HG02852 (cell line): ENCODE measurements around the gene PRKAR1B.

Source experiments
- ATAC-seq: cut with Tn5 transposase; IDR thresholded peaks from one replicate; pipeline ENCODE4 v1.9.1; 2021; ENCODE audit warnings: mild to moderate bottlenecking, moderate library complexity; ENCODE audit not compliant: unreplicated experiment

Gene PRKAR1B

GRCh38 chr7:725223-726005 lies 1.7 kb downstream of the PRKAR1B start:
- ATAC-seq: no peak

DNA sequence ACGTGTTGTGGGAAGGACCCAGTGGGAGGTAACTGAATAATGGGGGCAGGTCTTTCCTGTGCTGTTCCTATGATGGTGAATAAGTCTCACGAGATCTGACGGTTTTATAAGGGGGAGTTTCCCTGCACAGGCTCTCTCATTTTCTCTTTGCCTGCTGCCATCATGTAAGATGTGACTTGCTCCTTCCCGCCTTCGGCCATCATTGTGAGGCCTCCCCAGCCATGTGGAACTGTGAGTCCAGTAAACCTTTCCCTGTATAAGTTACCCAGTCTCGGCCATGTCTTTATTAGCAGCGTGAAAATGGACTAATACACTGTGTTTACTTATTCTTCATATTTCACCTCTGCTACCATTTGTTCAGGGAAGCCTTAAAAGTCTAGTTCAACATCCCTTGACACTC lies 2.8 kb downstream of the PRKAR1B start:
- ATAC-seq: no peak

- ATAC-seq: no peak
Measured at GRCh38 chr7:723541-723940, 3.5 kb downstream of the PRKAR1B start.

GRCh38 chr7:721619-722248 lies 5.3 kb downstream of the PRKAR1B start:
- no peak for ATAC-seq

GRCh38 chr7:716636-717035 lies 10.4 kb downstream of the PRKAR1B start:
- no peak for ATAC-seq

- no peak for ATAC-seq
Measured at GRCh38 chr7:716222-716621, 10.9 kb downstream of the PRKAR1B start.

- ATAC-seq: no peak
Measured at GRCh38 chr7:714251-714671, 12.8 kb downstream of the PRKAR1B start.

- no peak for ATAC-seq
Measured at GRCh38 chr7:713488-714230, 13.4 kb downstream of the PRKAR1B start.

DNA sequence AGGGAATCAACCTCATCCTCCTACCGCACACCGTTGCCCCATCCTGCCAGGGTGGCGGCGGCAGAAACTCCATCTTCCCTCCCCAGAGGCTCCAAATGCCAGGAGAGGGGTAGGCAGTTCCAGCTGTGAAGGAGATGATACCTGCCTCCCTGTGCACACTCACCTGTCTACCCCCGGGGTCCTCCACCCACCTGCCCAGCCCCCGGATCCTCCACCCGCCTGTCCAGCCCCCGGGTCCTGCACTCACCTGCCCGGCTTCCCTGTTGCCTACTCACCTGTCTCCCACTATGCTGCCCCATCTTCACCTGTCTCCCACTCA lies 14.0 kb downstream of the PRKAR1B start:
- ATAC-seq: no peak

DNA sequence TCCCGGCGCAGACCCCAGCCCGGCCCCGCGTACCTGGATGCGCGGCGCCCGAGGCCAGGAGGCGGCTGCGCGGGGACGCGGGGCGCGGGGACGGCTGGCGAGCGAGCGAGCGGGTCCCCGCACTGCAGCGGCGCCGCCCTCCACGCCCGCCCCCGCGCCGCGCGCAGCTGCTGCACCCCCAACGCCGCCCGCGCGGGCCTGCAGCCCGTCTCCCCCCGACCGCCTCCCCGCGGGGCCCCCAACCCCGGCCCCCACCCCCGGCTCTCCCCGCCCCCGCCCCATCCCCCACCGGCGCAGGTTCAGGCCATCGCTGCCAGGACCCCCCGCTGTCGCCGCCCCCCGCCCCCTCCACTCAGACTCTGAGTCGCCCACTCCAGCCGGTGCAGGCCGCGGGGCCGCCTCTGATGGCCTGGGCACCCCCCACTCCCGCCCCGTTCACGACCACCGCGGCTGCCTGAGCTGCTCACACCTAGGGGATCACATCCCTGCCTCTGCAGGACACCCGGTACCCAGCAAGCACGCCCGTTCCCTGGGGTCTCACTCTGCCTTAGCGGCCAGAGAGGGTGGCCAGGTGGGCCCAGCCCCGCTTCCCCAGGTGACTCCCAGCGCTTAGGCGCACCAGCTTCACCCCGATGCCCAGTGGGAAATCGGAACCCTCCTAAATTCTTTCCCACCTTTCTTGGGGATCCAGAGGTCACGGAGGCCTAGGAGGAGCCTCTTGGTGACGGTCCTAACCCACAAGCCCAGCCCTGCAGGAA lies 14.5 kb downstream of the PRKAR1B start:
- no peak for ATAC-seq

DNA sequence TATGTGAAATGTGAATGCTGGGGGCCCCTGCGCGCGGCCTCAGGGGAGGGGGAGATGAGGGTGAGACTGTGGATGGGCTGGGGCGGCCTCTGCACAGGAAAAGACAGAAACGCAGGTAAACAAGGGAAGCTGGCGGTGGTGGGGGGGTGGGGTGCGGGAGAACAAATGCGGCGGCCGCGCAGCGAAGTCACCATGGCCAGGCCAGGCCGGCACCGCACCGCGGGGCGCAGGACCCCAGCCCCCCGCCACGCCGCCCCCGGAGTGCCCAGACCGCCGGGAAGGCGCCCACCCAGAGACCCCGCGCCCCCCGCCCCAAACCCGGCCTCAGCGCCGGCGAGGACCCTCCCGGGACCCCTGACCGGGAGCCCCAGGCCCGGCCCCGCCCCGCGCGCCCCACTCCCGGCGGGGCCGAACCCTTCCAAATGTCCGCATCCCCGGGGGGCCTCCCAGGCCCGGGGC lies 15.1 kb downstream of the PRKAR1B start:
- no peak for ATAC-seq

DNA sequence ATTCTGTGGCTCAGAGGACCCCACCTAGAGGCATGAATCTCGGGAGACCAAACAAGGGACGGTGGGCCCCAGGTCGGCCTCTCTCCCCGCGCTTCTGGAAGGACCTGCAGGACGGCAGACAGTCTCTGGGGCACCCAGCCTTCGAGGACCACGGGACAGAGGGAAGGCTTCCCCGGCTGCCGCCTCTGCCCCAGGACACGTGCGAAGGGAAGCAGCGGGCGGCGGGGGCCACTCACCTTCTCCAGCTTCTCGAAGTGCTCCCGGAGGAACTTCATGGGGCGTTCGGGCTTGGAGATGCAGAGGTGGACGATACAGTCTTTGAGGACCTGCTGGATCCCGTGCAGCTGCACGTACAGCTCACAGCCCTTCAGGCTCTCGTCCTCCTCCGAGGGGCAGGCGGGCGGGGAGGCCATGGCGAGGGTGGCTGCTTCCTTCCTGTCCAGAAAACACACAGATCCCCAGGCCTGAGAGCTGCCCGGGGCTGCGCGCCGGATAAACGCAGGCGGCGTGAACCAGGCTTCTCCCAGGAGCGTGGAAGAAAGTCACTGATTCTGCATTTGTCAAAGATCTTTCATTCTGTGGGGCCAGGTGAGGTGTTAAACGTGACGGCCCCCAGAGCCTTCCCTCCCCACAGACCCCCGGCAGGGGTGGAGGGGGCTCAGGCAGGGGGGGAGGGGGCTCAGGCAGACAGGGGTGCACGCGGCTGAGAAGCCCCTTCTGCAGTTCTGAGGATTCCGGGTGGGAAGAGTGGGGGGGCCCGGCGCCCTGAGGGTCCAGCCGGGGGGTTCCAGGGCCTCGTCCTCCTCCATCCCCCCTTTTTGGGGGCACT lies 15.8 kb downstream of the PRKAR1B start:
- ATAC-seq: no peak

- ATAC-seq: no peak
Measured at GRCh38 chr7:710161-710560, 16.9 kb downstream of the PRKAR1B start.

- ATAC-seq: no peak
Measured at GRCh38 chr7:707296-708000, 19.6 kb downstream of the PRKAR1B start.

DNA sequence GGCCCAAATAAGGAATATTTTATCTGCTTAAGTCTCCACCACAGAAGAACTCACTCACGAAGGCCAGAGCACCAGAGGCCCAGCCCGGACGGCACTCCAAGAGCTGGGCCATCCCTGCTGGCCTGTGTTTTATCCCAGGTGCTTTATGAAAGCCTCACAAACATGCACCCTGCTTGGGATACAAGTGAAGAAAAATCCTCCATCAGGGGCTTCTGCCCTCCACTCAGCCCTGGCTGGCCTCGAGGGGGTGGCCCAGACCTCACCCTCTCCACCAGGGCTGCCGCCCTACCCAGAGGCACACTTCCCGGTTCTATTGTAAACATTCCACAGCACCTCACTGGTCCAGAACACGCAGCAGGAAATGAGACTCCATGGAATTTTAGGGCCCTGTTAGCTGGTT lies 20.4 kb downstream of the PRKAR1B start:
- ATAC-seq: no peak

DNA sequence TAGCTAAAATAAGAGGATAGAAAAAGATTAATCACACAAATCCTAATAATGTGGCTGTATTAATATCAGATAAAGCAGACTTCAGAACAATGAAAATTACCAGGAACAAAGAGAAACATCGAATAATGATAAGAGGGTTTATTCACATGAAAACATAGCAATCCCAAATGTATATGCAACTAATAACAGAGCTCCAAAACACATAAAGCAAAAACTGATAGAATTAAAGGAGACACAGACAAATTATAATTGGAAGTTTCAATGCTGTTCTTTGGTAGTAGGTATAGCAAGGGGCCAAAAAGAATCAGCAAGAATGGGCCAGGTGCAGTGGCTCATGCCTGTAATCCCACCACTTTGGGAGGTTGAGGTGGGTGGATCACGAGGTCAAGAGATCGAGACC lies 24.0 kb downstream of the PRKAR1B start:
- no peak for ATAC-seq

GRCh38 chr7:701086-701671 lies 25.9 kb downstream of the PRKAR1B start:
- no peak for ATAC-seq

- no peak for ATAC-seq
Measured at GRCh38 chr7:699476-700170, 27.5 kb downstream of the PRKAR1B start.
